ENCODE data around the gene RMI2. TPM values are rescaled to one million over a fixed set of nuclear protein-coding genes. Genes with fewer than 3 reads are reported as not detected.

RMI2 gene
- total RNA-seq, 1 donor from 2014 or later, result 0.76 TPM

- DNase-seq (ENCODE audit: missing footprints) (no peak), ATAC-seq (no peak)
- intact Hi-C loops (cut with DNase I), result no loop called here
These were observed 37.4 kb upstream of the RMI2 start for GRCh38 chr16:11307639-11308492.

DNA sequence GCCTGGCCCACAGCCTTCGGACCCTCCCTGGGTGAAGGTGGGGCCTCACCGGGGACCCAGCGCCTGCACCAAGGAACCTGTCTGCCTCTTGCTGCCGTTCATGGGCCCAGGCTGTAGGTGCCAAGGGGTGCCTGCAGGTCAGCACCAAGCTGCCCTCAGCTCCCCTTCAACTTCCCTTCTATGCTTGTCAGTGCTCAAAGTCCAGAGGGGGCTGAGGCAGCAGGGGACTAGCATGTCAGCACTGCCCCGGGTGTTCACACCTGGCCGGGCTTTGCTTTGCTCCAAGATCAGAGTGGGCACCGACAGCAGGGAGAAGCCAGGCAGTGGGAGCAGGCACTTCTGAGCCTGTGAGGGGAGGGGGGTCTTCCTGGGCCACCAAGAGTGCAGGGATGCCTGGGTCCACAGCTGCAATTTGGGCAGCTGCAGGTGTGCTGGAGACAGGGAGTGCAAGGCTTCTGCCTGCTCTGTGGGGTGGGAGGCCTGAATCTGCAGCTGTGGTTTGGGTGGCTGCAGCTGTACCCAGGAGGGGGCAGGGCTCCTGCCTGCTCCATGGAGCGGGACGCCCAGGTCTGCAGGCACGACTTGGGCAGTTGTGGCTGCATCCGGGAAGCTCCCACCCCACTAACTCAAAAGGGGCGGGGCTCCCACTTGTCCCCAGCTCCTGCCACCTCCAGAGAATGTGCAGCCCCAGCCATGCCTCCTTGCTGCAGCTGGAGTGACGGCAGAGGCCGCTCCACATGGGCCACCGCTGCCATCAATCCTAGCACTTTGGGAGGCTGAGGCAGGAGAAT, 36.6 kb upstream of the RMI2 start:
- intact Hi-C loops (cut with DNase I), result no loop called here
- ATAC-seq (no peak), DNase-seq (ENCODE audit: missing footprints) (no peak)

- no peak for ATAC-seq
- intact Hi-C loops (cut with DNase I), result no loop called here
- no peak for DNase-seq (ENCODE audit: missing footprints)
These were observed 35.2 kb upstream of the RMI2 start for GRCh38 chr16:11309895-11310633.

DNA sequence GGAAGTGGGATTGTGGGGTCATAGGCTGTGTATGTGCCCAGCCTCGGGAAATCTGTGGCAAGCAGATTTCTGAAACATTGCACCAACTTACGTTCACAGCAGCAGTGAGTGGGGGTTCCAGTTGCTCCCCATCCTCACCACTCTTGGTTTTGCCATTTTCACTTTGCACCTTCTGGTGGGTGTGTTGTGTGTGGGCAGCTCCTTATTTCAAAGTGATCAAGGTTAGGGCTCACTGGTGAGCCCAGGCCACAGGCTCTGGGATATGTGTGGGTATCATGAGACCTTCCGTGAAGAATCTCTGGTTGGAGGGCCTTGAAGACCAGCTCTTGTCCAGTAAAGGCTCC, 34.7 kb upstream of the RMI2 start:
- intact Hi-C loops (cut with DNase I), result no loop called here
- ATAC-seq, result no peak
- no peak for DNase-seq (ENCODE audit: missing footprints)

- intact Hi-C loops (cut with DNase I), result no loop called here
- no peak for ATAC-seq
- no peak for DNase-seq (ENCODE audit: missing footprints)
These were observed 34.2 kb upstream of the RMI2 start for GRCh38 chr16:11310997-11311561.

DNA sequence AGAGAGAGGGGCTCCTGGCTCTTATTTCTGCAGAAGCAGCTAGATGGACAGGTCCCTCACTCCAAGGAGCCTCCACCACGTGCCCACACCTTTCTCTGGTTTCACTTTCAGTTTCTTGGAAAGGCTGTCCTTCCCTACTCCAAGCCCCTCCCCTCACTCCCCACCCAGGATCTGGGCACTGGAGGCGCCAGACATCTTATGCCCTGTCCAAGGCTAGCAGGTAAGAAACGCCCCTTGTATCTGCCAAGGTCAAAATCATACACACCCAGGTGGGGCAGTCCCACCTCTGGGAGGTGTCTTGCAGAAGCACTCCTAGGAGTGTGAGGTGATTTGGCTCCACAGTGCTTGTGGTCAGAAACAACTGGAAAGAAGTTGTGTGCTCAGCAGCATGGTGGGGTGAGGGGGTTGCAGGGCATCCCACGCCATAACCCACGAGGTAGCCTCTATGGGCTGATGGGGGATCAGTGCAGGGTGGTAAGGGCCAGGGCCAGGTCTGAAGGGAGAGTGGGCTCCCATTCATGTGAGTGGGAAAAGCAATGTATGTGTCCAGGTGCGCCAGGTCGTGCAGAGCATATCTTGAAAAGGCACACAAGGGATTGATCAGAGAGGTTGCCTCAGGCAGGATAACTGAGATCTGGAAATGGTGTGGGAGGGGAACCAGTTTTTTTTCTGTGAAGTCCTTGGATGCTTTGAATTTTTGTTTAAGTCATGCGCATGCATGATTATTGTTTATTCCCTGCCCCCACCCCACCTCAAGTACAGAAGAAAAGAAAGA, 32.4 kb upstream of the RMI2 start:
- DNase-seq (ENCODE audit: missing footprints) (no peak), ATAC-seq (no peak)
- intact Hi-C loops (cut with DNase I), result no loop called here

- ATAC-seq (no peak), DNase-seq (ENCODE audit: missing footprints) (no peak)
- intact Hi-C loops (cut with DNase I), result no loop called here
These were observed 31.6 kb upstream of the RMI2 start for GRCh38 chr16:11313493-11314308.

- DNase-seq (ENCODE audit: missing footprints), result no peak
- intact Hi-C loops (cut with DNase I), result no loop called here
- no peak for ATAC-seq
These were observed 30.9 kb upstream of the RMI2 start for GRCh38 chr16:11314309-11314894.

DNA sequence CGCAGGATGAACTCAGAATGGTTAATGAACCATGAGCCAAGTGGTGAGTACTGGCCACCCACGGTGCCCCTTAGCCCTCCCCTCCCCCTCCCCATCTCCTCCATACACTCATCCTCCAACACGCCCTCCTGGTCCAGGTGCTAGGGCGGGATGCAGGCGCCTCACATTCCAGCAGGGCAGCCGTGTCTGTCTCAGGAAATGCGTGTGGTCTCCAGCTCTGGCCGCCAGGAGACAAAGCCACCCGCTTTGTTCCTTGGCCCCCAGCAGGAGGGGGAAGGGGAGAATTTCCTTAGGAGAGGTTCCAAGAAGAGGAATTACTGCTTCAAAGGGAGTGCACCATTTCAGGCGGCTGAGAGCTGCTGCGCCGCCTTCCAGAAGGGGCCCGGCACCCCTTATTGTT, 29.7 kb upstream of the RMI2 start:
- no peak for ATAC-seq
- DNase-seq (ENCODE audit: missing footprints), result no peak
- intact Hi-C loops (cut with DNase I), result no loop called here

- intact Hi-C loops (cut with DNase I), result no loop called here
- no peak for DNase-seq (ENCODE audit: missing footprints)
- no peak for ATAC-seq
These were observed 28.8 kb upstream of the RMI2 start for GRCh38 chr16:11316331-11317015.

GRCh38 chr16:11318817-11319216, 26.4 kb upstream of the RMI2 start:
- intact Hi-C loops (cut with DNase I), result no loop called here

DNA sequence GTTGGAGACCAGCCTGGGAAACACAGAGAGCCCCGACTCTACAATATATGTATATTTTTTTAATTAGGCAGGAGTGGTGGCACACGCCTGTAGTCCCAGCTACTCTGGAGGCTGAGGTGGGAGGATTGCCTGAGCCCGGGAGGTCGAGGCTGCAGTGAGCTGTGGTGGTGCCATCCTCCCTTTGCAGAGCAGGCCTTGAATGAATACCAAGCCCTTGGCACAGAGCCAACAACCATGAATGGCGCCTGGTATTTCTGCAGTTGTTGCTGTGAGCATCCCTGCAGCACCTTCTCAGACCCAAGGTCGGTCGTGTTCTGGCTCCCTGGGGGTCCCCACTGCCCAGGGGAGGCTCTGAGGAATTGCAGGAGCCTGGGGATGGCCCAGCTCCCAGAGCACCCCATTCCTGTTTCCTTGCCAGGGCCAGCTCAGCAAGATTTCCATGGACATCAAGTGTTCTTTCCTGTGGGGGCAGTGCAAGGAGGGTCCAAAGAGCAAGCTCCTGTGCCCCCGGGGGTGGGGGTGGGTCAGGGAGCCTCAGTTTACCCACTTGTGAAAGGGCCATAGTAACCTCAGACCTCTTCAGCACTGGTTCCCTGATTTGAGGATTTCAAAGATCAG, 25.6 kb upstream of the RMI2 start:
- intact Hi-C loops (cut with DNase I), result no loop called here
- ATAC-seq (no peak), DNase-seq (ENCODE audit: missing footprints) (no peak)

More at GRCh38 chr16:11318817-11319216, 26.4 kb upstream of the RMI2 start:
- no peak for DNase-seq (ENCODE audit: missing footprints)
- no peak for ATAC-seq

GRCh38 chr16:11320170-11320569, 25.1 kb upstream of the RMI2 start:
- intact Hi-C loops (cut with DNase I), result no loop called here
- no peak for ATAC-seq
- no peak for DNase-seq (ENCODE audit: missing footprints)

- ATAC-seq (no peak), DNase-seq (ENCODE audit: missing footprints) (no peak)
- intact Hi-C loops (cut with DNase I), result no loop called here
These were observed 23.6 kb upstream of the RMI2 start for GRCh38 chr16:11321662-11322061.

DNA sequence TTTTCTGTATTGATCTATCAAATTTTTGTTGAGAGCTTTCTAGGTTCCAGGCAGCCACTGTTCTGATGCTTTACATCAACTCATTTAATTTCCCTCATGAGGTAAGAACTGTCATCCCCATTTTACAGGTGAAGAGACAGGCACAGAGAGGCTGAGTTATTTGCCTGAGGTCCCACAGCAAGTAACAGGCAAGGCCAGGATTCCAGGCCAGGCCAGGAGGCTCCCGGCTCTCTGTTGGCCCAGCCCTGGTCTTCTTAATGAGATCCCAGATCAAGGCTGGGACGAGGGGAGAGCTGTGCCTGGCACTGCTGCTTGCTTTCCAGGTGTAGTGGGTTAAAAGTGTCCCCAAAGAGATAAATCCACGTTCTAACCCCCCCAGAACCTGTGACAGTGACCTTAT, 22.4 kb upstream of the RMI2 start:
- no peak for ATAC-seq
- intact Hi-C loops (cut with DNase I), result no loop called here

GRCh38 chr16:11323551-11324336, 21.5 kb upstream of the RMI2 start:
- ATAC-seq (no peak), DNase-seq (ENCODE audit: missing footprints) (no peak)
- intact Hi-C loops (cut with DNase I), result no loop called here

More for the DNA sequence above, 22.4 kb upstream of the RMI2 start:
- no peak for DNase-seq (ENCODE audit: missing footprints)
